HG03342 (cell line): Measurements from ENCODE around the gene COQ7.

Experiments used
- ATAC-seq: cut with Tn5 transposase; IDR thresholded peaks from one replicate; pipeline ENCODE4 v1.9.1; 2021; ENCODE audit warnings: mild to moderate bottlenecking, moderate library complexity; ENCODE audit not compliant: unreplicated experiment

The COQ7 gene

DNA sequence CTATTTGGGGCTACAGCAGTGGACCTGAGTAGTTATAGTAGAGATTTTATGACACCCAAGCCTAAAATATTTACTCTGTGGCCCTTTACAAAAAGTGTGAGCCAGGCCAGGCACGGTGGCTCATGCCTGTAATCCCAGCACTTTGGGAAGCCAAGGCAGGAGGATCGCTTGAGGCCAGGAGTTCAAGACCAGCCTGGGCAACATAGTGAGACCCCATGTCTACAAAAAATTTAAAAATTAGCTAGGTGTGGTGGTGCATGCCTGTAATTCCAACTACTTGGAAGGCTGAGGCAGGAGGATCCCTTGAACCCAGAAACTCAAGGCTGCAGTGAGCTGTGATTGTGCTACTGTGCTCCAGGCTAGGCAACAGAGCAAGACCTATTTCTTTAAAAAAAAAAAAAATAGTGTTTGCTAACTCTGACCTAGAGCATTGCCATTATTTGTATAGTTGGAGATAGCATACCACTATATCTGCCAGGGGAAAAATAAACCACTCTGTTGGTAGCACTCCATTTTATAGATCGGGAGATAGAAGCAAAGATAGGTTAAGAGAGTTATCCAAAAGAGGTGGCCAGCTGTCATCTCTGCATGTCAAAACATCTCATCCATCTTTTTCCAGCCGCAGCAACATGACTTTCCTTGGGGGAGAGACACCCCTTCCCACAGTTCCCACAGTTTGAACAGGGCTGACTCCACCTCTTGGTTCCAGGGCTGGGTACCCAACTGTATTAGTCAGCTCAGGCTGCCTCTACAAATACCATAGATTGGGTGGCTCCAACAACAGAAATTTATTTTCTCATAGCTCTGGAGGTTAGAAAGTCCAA is 43.3 kb downstream of the COQ7 start:
- ATAC-seq = no peak

DNA sequence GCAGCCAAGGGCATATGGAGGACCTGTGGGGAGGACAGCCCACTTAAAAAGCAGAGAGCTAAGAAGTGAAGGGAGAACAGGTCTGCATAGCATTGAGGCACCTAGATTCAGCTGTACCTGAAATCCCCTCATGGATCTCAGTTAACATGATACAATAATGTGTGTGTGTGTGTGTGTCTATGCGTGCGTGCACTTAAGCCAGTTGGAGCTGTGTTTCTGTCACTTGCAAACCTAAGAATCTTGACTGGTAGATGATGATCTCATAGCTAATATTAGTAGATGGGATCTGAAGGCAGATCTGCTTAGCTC is 44.6 kb downstream of the COQ7 start:
- ATAC-seq = no peak

GRCh38 chr16:19113577-19114358 is 46.4 kb downstream of the COQ7 start, which contains the start of gene ITPRIPL2:
ITPRIPL2 (plus strand) TSS chr16:19113964; CDS start chr16:19114462, 498 bp downstream.
- ATAC-seq = no peak

- ATAC-seq = no peak
Observed at GRCh38 chr16:19114359-19115147, 47.1 kb downstream of the COQ7 start.

DNA sequence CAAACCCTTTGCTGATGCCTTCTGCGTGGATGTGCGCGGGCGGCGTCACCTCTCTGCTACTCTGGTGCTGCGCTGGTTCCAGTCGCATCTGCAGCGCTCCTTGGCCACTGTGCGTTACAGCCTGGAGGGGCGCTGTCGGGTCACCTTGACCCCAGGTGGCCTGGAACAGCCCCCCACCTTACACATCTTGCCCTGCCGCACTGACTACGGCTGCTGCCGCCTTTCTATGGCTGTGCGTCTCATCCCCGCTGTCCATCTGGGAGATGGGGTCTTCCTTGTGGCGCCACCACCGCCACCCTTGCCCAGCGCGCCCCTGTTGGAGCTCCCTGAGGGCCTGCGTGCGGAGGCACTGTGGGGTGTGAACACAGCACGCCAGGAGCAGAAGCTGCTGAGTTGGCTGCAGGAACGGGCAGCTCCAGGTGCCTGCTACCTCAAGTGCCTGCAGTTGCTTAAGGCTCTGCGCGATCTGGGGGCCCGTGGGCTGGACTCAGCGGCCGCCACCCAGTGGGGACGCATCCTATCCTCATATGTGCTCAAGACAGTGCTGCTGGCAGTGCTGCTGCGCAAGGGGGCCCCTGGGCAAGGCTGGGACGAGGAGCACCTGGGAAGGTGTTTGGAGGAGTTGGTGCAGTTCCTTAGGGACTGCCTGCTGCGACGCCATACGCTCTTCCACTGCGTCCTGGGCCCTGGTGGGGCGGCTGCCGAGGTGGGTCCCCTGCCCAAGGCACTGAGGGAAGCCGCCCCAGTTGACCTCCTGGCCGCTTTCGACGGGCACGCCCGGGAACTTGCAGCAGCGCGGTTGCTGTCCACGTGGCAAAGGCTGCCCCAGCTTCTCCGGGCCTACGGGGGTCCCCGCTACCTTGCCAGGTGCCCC is 48.0 kb downstream of the COQ7 start:
- ATAC-seq = no peak

DNA sequence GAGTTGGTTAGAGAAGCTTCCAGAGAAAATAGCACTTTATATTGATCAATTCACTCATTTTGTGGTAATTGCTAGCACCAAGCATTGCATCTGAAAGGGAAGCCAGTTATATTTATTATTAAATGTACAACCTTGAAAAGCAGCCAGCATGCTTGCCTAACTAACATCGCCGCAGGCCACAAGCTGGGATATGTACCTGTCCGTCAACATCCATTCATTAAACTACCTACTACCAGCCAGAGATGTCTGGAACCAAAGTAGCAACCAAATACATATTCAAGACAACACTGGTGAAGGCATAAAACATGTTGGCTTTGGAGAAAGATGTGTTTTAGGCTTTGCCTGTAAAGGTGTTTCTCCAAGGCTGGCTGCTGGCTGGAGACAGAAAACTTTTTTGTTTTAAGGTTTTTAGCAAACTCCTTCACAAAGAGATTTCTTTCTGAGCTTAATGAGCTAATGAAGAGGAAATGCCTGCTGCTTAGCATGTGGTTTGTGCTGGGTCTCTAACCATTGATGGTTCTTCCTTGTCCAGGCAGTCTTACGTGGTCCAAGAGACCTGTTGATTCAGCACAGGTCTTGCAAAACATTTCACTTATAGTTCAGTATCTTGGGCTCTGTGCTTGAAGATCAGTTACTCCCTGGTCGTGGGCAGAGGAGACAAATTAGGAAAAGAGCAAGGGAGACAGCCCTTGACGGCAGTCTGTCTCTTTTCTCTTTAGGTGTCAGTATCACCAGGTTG is 49.5 kb downstream of the COQ7 start:
- no peak for ATAC-seq

GRCh38 chr16:19118938-19119431 is 51.6 kb downstream of the COQ7 start:
- ATAC-seq = no peak

DNA sequence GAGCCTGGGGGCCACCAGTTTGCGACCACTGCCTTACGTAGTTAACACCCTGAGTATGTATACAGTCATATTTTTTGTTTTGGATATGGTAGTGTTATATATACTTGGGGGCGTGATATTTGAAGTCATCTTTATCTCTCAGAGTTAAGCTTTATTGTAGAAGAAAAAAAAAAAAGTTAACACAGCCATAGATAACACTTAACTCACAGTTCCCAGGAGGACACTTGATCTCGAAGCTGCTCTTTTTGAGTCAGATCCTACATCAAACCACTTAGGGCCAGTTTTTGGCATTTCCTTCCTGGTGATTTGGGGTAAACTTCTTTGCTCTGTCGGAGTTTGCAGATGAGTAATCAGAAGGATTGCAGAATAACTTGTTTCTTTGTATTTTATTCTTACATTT is 52.1 kb downstream of the COQ7 start:
- no peak for ATAC-seq

- no peak for ATAC-seq
Observed at GRCh38 chr16:19123535-19124178, 56.2 kb downstream of the COQ7 start.

DNA sequence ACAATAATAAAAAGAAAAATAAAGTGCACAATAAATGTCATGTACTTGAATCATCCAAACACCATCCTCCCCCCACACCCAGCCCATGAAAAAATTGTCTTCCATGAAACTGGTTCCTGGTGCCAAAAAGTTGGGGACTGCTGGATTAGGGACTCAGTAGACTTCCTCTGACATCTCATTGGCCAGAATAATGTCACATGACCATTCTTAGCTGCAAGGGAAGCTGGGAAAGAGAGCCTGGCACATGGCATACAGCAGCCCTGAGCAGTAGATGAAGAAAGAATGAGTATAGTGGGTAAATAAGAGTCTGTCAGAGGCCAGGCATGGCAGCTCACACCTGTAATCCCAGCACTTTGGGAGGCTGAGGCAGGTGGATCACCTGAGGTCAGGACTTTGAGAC is 58.9 kb downstream of the COQ7 start:
- ATAC-seq = no peak

GRCh38 chr16:19127205-19127604 is 59.8 kb downstream of the COQ7 start:
- no peak for ATAC-seq

DNA sequence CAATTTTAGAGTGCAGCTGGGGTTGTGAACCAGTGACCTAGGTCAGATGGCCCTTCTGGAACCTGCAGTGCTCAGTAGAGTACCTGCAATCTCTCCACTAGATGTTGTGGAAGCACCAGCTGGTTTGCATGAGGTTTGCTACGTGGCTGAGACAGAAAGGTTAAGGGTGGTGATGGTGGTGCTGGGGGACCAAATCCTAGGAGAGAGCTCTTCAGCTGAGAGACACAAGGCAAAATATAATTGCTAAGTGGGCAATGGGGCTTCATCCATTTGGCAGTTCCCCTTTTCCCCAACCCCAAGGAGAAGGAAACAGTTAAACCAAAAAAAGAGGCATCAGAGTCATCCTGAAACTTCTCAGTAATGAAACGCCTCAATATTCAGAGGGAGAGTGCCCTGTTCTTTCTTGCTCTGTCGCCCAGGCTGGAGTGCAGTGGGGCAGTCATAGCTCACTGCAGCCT is 60.3 kb downstream of the COQ7 start:
- ATAC-seq = peak; percentile 44

DNA sequence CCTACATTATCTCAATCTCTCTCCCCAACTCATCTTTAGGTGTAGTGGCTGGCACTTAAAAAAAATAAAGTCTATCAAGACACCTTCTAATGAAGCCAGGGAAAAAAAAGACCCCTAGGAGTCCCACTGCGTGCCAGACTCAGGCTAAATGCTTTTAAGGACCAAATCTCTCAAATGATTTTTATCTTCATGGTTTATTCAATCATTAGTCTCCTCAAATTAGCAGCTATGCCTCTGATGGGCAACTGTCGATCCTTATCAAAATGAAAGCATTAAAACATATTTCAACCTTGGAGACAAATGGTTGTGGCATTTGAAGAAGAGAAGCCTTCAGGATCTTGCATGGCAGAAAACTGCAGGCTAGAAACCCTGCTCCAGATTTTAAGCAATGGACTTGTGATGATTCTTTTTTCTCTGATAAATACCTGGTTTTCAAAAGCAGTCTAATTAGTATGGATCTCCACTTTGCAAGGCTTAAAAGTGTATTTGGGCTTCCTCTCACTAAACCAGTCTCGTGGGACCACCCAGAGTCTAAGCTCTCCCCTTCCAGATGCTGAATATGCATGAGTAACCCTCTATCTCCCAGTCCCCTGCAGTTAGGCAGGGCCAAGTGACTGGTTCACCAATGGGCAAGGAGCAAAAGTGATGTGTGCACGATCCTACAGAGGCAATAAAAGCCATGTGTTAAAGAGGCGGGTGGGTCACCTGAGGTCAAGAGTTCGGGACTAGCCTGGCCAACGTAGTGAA is 61.2 kb downstream of the COQ7 start:
- no peak for ATAC-seq
